ACC112 (cell line): ENCODE data around the gene ARMC3.
"Not testable (repeated sequence)": the region's sequence is repeated elsewhere in the genome, so short reads cannot be mapped to it uniquely, and the experiment has no call there.

Experiments
- H2AFZ ChIP-seq: fragments of 200-600 bp; sonication (generic); one replicate; pipeline ENCODE4 v1.6.0; 2017; ENCODE audit warnings: antibody characterized with exemption, low read length; ENCODE audit not compliant: unreplicated experiment
- H3K27ac ChIP-seq: fragments of 200-600 bp; sonication (generic); 2 replicates; pipeline ENCODE4 v1.5.1; 2014; ENCODE audit warnings: low read depth, mild to moderate bottlenecking, antibody characterized with exemption, low read length, moderate library complexity
- H3K27me3 ChIP-seq: fragments of 200-600 bp; sonication (generic); 2 replicates; pipeline ENCODE4 v1.6.1; 2014; ENCODE audit warnings: mild to moderate bottlenecking, antibody characterized with exemption, low read length, moderate library complexity, mixed read lengths; ENCODE audit not compliant: insufficient read depth
- H3K36me3 ChIP-seq: fragments of 200-600 bp; sonication (generic); 2 replicates; pipeline ENCODE4 v1.6.1; 2016; ENCODE audit warnings: mild to moderate bottlenecking, antibody characterized with exemption, low read length, moderate library complexity, mixed read lengths; ENCODE audit not compliant: insufficient read depth
- H3K4me1 ChIP-seq: fragments of 200-600 bp; sonication (generic); one replicate; pipeline ENCODE4 v1.6.1; 2016; ENCODE audit warnings: low read length, mixed read lengths; ENCODE audit not compliant: insufficient read depth, unreplicated experiment, control insufficient read depth
- H3K4me3 ChIP-seq: fragments of 200-600 bp; sonication (generic); 2 replicates; pipeline ENCODE4 v1.5.1; 2014; ENCODE audit warnings: mild to moderate bottlenecking, low read depth, low read length
- H3K79me2 ChIP-seq: fragments of 200-600 bp; sonication (generic); one replicate; pipeline ENCODE4 v1.6.0; 2016; ENCODE audit warnings: low read length; ENCODE audit not compliant: control insufficient read depth, unreplicated experiment, insufficient read depth

The ARMC3 gene

DNA sequence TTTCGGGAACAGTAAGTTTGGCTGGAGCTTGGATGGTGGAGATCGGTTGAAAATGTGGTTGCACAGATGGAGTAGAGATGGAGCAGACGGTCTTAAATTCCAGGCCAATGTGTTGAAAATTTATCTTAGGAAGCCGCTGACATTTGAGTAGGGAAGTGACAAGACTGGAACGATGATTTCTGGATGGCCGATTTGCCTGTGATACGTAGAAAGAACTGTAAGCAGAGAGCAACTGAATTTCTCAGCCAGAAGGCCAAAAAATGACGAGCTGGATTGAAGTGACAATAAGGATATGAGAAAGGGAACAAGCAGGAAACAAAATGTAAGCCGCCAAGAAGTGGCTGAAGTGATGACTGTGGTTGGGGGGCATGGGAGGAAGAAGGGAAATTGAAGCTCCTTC is 687 bp upstream of the ARMC3 start:
- H3K36me3 ChIP-seq = no peaks in the 10 kb centered on the region
- H3K4me1 ChIP-seq = peaks cover 10% of the 10 kb centered on the region
- H3K4me3 ChIP-seq = peak overlapping the region; percentile 71
- no peaks in the 10 kb centered on the region for H3K79me2 ChIP-seq
- peaks cover 27% of the 10 kb centered on the region for H3K27me3 ChIP-seq
- peak overlapping the region; percentile 39 for H2AFZ ChIP-seq
- no peak overlapping the region for H3K27ac ChIP-seq

DNA sequence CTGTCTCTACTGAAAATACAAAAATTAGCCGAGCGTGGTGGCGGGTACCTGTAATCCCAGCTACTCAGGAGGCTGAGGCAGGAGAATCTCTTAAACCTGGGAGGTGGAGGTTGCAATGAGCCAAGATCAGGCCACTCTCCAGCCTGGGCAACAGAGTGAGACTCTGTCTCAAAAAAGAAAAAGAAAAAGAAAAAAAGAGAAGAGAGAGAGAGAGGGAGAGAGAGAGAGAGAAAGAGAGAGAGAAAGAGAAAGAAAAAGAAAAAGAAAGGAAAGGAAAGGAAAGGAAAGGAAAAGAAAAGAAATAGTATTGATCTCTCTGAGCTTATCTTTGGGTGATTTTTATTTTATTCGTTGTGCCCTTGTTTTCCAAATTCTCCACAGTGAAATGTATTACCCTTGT is 1.2 kb downstream of the ARMC3 start:
- not testable (repeated sequence) for H3K79me2 ChIP-seq, H3K27ac ChIP-seq, H2AFZ ChIP-seq, H3K4me3 ChIP-seq, H3K36me3 ChIP-seq
- Histone ChIP-seq H3K27me3 (peaks cover 20% of the 10 kb centered on the region), H3K4me1 (peaks cover 23% of the 10 kb centered on the region)

DNA sequence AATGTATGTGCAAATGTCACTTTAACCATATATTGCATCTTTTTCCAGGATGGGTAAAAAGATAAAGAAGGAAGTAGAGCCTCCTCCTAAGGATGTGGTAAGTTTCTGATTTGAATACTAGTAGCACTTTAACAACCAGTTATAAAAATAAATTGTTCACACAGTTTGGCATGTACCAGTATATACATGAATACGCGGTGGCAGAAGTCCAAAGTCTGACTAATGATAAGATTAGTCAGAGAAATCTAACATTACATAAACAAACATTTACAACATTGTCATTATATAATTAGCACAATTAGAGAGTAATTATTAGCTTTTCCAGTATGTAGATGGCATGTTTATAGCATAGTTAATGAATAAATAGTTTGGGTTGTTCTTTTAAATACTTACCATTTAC is 4.1 kb downstream of the ARMC3 start:
- H3K27ac ChIP-seq = peak overlapping the region; percentile 48
- H3K4me3 ChIP-seq = peak overlapping the region; percentile 46; the same call in 1 of the 2 replicates
- no peak overlapping the region for H2AFZ ChIP-seq
- H3K4me1 ChIP-seq = peaks cover 34% of the 10 kb centered on the region
- peaks cover 6% of the 10 kb centered on the region for H3K27me3 ChIP-seq
- no peaks in the 10 kb centered on the region for H3K79me2 ChIP-seq
- no peaks in the 10 kb centered on the region for H3K36me3 ChIP-seq

DNA sequence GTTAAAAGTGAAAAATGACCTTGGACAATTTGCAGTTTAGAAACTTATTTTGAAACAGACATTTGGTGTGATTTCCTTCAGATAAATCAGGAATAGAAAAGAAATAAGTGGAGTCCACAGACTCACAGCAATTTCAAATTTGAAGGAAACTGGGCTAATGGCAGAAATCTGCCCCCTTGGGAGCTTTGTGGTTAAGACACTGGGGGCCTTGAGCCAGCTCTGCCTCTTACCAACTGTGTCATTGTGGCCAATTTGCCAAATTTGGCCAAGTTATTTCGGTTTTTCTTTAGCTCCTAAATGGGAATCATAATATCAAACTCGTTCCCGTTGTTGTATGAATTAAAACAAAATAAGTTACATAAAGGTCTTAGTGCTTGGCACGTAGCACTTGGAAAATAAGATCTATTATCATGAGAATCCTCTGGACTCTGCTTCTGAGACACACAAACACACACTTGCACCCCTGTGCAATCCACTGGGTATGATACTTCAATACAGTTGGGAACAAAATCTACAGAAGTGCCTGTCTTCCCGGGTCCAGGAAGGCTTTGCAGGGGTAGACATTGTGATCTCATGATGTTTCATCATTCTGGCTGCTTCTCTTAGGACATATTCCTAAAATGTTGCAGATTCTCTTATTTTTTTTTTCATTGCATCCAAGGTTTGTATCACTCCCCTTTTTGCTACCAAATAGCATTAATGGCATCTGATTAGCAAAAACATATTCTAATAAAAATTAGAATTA is 4.9 kb downstream of the ARMC3 start:
- no peaks in the 10 kb centered on the region for H3K36me3 ChIP-seq
- H3K79me2 ChIP-seq = no peaks in the 10 kb centered on the region
- H3K4me3 ChIP-seq = peak overlapping the region; percentile 46
- no peaks in the 10 kb centered on the region; the same call in 1 of the 2 replicates for H3K27me3 ChIP-seq
- H3K27ac ChIP-seq = peak overlapping the region; percentile 48
- H3K4me1 ChIP-seq = peaks cover 34% of the 10 kb centered on the region
- no peak overlapping the region for H2AFZ ChIP-seq

DNA sequence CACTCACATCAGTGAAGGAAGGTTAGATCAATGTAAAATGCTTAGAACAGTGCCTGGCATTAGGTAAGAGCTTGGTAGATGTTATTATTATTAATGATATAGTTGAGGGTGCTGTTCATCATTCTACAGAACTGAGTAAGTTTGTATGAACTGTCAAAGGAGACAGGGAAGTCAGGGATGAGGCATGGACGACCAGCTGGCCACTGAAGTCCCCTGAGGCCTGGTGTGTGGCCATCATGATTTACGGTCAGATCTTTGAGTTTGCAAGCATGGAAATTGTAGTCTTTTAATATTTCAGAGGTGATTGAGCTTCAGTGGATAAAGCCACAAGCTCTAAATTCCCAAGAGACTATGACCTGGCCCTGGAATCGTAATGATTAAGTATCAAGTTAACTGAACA is 6.9 kb downstream of the ARMC3 start:
- H3K27me3 ChIP-seq = no peaks in the 10 kb centered on the region; the same call in 1 of the 2 replicates
- H3K4me3 ChIP-seq = no peak overlapping the region
- H2AFZ ChIP-seq = no peak overlapping the region
- peaks cover 34% of the 10 kb centered on the region for H3K4me1 ChIP-seq
- no peaks in the 10 kb centered on the region for H3K36me3 ChIP-seq
- H3K27ac ChIP-seq = no peak overlapping the region
- H3K79me2 ChIP-seq = no peaks in the 10 kb centered on the region

DNA sequence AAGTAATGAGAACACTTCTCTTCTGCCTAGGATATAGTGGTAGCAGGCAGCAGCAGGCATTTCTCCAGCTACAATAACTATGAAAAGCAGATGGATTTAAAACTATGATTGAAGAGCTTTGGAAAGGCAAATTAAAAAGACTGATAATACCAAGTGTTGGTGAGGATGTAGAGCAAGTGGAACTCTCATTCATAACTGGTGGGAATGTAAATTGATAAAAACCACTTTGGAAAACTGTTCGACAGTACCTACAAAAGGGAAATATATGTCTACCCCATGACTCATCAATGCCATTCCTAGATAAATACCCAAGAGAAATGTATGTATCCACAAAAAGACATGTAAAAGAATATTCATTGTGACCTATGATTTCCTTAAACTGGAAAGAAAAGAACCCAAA is 14.6 kb downstream of the ARMC3 start:
- Histone ChIP-seq H2AFZ (no peak overlapping the region), H3K36me3 (no peaks in the 10 kb centered on the region), H3K27ac (no peak overlapping the region), H3K27me3 (peaks cover 5% of the 10 kb centered on the region), H3K79me2 (no peaks in the 10 kb centered on the region), H3K4me3 (no peak overlapping the region), H3K4me1 (no peaks in the 10 kb centered on the region)

DNA sequence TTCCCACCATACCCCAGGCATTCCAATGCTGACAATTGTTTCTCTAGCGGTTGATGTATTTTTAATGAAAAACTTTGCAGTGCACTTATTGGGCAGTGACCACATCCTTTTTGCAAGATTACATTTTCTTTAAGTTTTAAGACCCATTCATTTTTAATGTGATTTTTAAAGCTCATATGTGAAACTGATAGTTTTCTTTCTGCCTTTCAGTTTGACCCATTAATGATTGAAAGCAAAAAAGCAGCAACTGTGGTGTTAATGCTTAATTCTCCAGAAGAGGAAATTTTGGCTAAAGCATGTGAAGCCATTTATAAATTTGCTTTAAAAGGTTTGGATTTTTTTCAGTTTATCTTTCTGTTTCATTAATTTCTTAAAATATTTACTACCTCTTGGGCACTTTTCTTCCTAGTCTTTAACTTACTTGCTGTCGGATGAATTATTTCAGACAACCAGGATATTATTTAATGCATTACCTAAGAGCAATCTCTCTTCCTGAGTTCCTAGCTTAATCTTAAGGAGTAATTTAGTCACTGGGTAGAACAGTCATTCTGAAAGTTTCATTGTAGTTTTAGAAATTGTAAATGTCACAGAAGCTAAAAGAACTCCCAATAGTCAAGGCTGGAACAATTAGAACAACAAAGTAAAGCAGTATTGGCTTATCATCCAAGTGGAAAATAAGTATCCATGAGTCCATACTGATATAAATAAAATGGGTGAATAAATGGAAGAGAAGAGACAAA is 18.3 kb downstream of the ARMC3 start:
- peaks cover 5% of the 10 kb centered on the region; the same call in 1 of the 2 replicates for H3K27me3 ChIP-seq
- H3K4me3 ChIP-seq = no peak overlapping the region
- H3K27ac ChIP-seq = no peak overlapping the region
- no peak overlapping the region for H2AFZ ChIP-seq
- H3K36me3 ChIP-seq = no peaks in the 10 kb centered on the region
- H3K79me2 ChIP-seq = no peaks in the 10 kb centered on the region
- H3K4me1 ChIP-seq = no peaks in the 10 kb centered on the region

DNA sequence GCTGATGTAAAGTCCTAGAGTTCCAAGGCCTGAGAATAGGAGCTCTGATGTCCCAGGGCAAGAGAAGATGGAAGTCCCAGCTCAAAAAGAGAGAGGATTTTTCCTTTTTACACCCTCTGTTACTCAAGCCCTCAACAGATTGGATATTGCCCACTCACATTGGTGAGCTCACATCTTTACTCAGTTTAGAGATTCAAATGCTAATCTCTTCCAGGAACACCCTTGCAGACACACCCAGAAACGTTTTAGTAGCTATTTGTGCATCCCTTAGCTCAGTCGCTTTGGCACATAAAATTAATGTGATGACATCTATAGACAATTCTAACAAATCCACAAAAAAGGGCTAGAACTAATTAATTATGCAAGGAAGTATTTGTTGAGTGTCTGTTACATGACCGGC is 27.1 kb downstream of the ARMC3 start:
- Histone ChIP-seq H3K79me2 (no peaks in the 10 kb centered on the region), H3K36me3 (no peaks in the 10 kb centered on the region), H3K4me1 (peaks cover 10% of the 10 kb centered on the region), H3K27me3 (no peaks in the 10 kb centered on the region), H2AFZ (no peak overlapping the region), H3K27ac (no peak overlapping the region), H3K4me3 (no peak overlapping the region)

DNA sequence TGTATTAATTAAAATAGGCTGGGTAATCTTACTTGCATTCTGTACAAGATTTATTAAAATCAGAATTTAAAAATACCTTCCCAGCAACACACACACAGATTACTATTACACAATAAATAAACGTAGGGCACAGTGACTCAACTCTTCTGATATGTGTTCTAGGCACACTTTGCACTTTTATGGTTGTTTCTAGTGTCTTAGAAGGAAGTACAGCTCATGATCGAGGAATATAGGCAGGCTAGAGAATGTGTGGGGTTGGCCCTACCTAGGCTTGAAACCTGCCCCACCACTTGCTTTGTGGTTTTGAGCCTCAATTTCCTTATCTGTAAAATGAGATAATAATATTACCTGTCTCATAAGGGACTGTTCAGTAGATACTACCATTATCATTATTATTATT is 30.5 kb downstream of the ARMC3 start:
- Histone ChIP-seq H3K27ac (no peak overlapping the region), H3K79me2 (no peaks in the 10 kb centered on the region), H3K4me1 (peaks cover 10% of the 10 kb centered on the region), H3K4me3 (no peak overlapping the region), H2AFZ (no peak overlapping the region), H3K27me3 (no peaks in the 10 kb centered on the region), H3K36me3 (no peaks in the 10 kb centered on the region)

DNA sequence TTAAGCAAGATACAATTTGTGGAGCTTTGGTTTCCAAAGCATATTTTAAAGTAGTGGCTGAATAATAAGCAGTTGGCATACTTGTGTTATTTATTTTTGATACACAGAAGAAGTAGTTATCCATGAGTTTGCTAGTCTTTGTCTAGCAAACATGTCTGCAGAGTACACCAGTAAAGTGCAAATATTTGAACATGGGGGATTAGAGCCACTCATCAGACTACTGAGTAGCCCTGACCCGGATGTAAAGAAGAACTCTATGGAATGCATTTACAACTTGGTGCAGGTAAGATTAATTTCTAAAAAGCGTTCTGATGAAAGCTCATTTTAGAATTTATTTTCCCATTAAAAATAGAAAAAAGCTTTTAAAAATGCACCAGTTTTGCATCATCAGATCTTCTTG is 31.4 kb downstream of the ARMC3 start:
- Histone ChIP-seq H3K27me3 (no peaks in the 10 kb centered on the region), H3K4me3 (no peak overlapping the region), H2AFZ (no peak overlapping the region), H3K27ac (no peak overlapping the region), H3K79me2 (no peaks in the 10 kb centered on the region), H3K36me3 (no peaks in the 10 kb centered on the region), H3K4me1 (peaks cover 10% of the 10 kb centered on the region)

DNA sequence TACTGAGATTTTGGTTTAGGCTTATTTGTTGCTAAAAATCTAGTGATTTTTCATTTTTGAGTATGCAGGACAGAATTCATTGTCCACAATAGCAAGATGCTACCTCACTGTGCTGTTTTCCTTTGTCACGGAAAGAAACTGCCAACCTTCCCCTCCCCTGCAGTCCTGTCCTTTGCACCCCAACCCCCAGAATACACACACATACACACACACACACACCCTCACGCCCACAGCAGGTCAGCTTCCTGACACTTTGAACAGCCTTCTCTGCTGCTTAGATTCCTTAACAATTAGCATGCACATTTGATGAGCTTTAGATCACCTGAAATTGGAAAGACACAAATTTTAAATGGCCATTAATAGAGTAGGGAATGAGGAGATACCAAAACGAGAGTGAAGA is 32.1 kb downstream of the ARMC3 start:
- Histone ChIP-seq H3K27me3 (no peaks in the 10 kb centered on the region), H3K27ac (no peak overlapping the region), H3K79me2 (no peaks in the 10 kb centered on the region), H3K36me3 (no peaks in the 10 kb centered on the region), H3K4me3 (no peak overlapping the region), H3K4me1 (peaks cover 10% of the 10 kb centered on the region), H2AFZ (no peak overlapping the region)
